Measurements from ENCODE around the gene GPATCH2.

GRCh38 chr1:217478450-217478849 is 152.4 kb downstream of the GPATCH2 start:
- TF ChIP-seq, protein P1, sequence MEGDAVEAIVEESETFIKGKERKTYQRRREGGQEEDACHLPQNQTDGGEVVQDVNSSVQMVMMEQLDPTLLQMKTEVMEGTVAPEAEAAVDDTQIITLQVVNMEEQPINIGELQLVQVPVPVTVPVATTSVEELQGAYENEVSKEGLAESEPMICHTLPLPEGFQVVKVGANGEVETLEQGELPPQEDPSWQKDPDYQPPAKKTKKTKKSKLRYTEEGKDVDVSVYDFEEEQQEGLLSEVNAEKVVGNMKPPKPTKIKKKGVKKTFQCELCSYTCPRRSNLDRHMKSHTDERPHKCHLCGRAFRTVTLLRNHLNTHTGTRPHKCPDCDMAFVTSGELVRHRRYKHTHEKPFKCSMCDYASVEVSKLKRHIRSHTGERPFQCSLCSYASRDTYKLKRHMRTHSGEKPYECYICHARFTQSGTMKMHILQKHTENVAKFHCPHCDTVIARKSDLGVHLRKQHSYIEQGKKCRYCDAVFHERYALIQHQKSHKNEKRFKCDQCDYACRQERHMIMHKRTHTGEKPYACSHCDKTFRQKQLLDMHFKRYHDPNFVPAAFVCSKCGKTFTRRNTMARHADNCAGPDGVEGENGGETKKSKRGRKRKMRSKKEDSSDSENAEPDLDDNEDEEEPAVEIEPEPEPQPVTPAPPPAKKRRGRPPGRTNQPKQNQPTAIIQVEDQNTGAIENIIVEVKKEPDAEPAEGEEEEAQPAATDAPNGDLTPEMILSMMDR (IDR thresholded peaks at IDR 0.05): no peak
- no peak for TF ChIP-seq EZH2 (IDR thresholded peaks at IDR 0.05; ENCODE audit: borderline replicate concordance, insufficient read depth, low read depth, low read length, poor library complexity, severe bottlenecking)
